GOT3 (cell line): ENCODE data around the gene ZNF202.

ENCODE experiments used
- DNase-seq: peaks from one replicate; lab custom pipeline; 2025; ENCODE audit warnings: mixed read lengths; lab: John Stamatoyannopoulos, UW

The ZNF202 gene

DNA sequence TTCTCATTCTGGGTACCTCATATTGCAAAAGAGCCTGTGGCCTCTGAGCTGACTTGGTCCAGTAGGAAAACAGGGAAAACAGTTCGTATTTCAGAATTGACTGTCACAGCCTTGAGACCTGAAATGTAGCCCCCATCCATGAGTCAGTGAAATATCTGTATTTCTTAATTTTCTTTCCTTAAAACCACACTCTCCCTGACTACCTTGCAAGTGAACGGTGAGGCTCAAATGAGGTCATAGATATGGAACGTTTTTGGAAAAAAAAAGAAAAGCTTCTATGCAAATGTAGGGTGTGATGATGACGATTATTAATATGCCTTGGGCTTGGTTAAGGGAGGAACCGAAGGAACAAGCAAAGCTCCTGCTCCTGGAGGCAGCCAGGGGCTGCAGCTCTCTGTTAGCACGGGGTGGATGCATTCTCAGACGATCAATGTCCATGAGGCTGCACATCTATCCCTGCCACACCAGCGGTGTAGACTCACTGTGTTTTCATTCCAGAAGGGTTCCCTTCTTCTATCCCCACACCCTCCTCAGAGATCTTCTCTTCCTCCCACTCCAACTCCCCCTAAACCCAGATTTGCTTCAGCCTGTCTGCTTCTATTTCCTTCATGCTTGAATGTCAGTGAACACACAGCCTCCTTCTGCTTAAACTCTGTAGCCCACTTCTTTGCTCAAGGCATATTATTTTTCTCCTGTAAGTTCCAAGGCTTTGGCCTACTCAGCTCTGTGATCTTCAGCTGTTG lies 57.9 kb downstream of the ZNF202 start:
- DNase-seq: no peak

DNA sequence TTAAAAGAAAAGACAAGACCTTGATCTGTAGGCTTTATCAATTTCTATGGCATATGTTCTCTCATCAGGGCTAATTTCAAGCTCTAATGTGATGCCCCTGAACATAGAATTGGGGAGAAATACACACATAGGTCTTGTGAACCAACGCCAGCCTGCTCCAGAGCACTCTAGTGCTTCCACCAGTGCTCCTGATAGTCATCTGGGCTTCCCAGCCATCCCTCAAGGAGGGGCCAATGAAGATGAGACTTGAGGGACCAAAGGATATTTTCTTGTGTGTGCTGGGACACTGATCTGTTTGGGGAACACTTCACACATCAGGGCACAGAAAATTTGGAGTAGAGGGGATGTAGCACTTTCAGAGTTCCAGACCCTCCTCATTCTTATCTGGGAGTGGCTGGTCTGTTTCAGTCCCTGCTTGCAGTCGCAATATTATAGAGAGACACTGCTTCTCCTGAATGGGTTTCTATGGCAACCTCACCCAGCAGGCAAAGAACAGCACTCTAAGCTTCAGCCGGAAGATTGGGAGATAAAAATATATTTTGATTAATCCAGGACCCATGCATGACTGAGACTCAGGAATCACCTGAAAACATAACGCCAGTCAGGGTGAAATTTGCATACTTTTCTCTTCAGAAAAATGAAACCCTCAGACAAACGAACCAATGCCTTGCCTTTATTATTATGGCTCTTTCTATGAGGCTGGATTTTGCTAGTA lies 58.6 kb downstream of the ZNF202 start:
- DNase-seq: no peak

DNA sequence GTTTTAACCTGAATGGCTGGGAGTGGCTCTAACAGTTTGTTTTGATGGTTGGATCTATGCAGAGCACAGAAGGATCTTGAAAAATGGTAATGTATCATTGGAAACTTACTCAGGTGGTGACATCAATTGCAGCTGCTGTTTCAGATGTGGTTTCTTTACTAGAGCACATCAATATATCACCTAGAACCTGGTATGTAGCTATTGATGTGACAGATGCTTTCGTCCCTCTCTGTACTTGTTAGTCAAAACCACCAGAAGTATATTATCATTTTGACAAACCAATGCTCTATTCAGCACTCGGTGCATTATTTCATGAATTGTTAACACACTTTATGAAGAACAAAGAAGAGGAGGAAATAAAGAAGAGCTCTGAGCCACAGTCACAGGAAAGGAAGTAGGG lies 60.4 kb downstream of the ZNF202 start:
- DNase-seq: no peak

DNA sequence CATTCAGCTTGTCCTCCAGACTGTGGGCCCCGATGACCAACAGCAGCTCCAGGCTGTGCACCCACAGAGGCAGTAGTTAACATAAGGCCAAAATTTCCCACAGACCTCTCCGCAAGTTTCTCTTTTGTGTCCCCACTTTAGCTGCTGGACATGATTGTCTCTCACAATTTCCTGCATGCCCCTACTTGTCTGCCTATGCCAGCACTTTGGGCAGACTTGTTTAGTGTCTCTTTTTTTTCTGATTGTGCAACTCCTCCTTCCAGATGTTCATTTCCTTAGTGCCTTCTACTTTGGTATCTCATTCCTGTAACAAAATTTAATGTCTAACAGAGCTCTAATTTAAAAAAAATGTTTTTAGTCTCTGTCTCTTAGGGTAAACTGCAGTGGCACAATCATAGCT lies 63.2 kb downstream of the ZNF202 start:
- no peak for DNase-seq

DNA sequence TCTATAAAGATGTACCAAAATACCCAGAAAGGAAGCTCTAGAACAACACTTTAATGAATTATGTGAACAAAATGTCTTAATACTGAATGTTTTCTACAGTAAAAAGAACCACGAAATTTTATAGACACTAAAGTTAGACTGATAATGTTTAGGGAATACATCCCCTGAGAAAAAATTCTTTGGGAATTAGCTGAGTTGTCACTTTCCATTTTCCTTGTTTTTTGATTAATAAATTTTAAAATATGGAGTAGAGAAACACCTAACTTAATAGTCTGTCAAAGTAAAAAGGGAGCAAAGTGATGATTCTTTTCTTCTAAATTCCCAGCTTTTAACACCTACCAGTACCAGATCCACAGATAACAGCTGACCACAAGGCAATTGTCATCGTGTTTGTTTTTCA lies 64.0 kb downstream of the ZNF202 start:
- DNase-seq: no peak

DNA sequence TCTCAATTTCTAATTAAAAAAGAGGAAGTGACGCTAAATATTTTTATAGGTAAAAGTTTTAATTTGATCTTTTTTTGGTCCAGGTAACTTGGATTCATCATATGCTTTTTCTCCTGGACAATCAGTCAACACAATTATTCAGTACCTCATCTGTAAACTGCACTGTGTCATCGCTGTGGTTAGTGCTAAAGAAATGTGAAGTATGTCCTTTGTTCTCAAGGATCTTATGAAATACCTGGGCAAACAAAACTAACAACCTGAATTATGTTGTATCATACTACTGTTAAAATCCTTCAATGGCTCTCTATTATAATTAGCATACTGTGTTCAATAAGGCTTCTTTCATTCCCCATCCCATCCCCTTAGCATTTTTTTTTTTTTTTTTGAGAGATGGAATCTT lies 67.2 kb downstream of the ZNF202 start:
- no peak for DNase-seq
